ENCODE data around the gene ZSWIM6. TPM values are rescaled to one million over a fixed set of nuclear protein-coding genes. Genes with fewer than 3 reads are reported as not detected.
"Not testable (repeated sequence)": the region's sequence is repeated elsewhere in the genome, so short reads cannot be mapped to it uniquely, and the experiment has no call there.

Gene ZSWIM6
- total RNA-seq, 6 experiments from 2014 or later = 2.8 to 7.2 (median 4.1) TPM

GRCh38 chr5:61419106-61419505, 87.0 kb downstream of the ZSWIM6 start:
- DNase-seq (no peak), ATAC-seq (no peak)
- no peak overlapping the region for H3K27ac ChIP-seq
- peaks cover 0 to 3% (median 0%) of the 10 kb centered on the region in 4 donors for H3K4me1 ChIP-seq
- intact Hi-C loops (cut with DNase I) = no loop called here
- no peaks in the 10 kb centered on the region for H3K9me3 ChIP-seq
- WGBS (ENCODE audit: insufficient coverage, low coverage, low lambda C conversion rate, missing lambda C conversion rate) = 100% methylated on average over 2 of the region's 2 CpGs
- no peak for TF ChIP-seq CTCF (IDR thresholded peaks at IDR 0.05)
- TF ChIP-seq POLR2A (IDR thresholded peaks at IDR 0.05) = no peak
- no peaks in the 10 kb centered on the region for H3K27me3 ChIP-seq
- H3K4me3 ChIP-seq = no peak overlapping the region
- H3K36me3 ChIP-seq = no peaks in the 10 kb centered on the region

- 71% methylated on average over 1 of the region's 1 CpG for WGBS (ENCODE audit: insufficient coverage, low coverage, low lambda C conversion rate, missing lambda C conversion rate)
- intact Hi-C loops (cut with DNase I) = no loop called here
- H3K4me1 ChIP-seq = peaks cover 0 to 3% (median 0%) of the 10 kb centered on the region in 4 donors
- H3K27me3 ChIP-seq = no peaks in the 10 kb centered on the region
- H3K36me3 ChIP-seq = no peaks in the 10 kb centered on the region
- no peaks in the 10 kb centered on the region for H3K9me3 ChIP-seq
- TF ChIP-seq CTCF (IDR thresholded peaks at IDR 0.05) (no peak), POLR2A (IDR thresholded peaks at IDR 0.05) (no peak)
- H3K4me3 ChIP-seq = no peak overlapping the region
- DNase-seq = no peak
- H3K27ac ChIP-seq = no peak overlapping the region
- no peak for ATAC-seq
These were observed 88.0 kb downstream of the ZSWIM6 start for GRCh38 chr5:61420016-61420415.

- H3K4me3 ChIP-seq; H3K4me1 ChIP-seq; H3K9me3 ChIP-seq; ATAC-seq; H3K27ac ChIP-seq; H3K27me3 ChIP-seq; H3K36me3 ChIP-seq; DNase-seq; intact Hi-C loops (cut with DNase I): not testable (repeated sequence)
These were observed 89.2 kb downstream of the ZSWIM6 start for GRCh38 chr5:61421262-61421661.

- Histone ChIP-seq H3K4me3 (no peak overlapping the region), H3K36me3 (no peaks in the 10 kb centered on the region), H3K9me3 (no peaks in the 10 kb centered on the region), H3K4me1 (peaks cover 0 to 3% (median 0%) of the 10 kb centered on the region in 4 donors), H3K27me3 (no peaks in the 10 kb centered on the region), H3K27ac (no peak overlapping the region)
- 50% methylated on average over 3 of the region's 3 CpGs for WGBS (ENCODE audit: insufficient coverage, low coverage, low lambda C conversion rate, missing lambda C conversion rate)
- no peak for TF ChIP-seq CTCF (IDR thresholded peaks at IDR 0.05)
- intact Hi-C loops (cut with DNase I) = no loop called here
- no peak for DNase-seq
- peak in 2 of 4 donors; percentile 18 to 24 for ATAC-seq
These were observed 91.6 kb downstream of the ZSWIM6 start for GRCh38 chr5:61423487-61424145.

GRCh38 chr5:61425918-61426317, 93.9 kb downstream of the ZSWIM6 start:
- DNase-seq (no peak), ATAC-seq (no peak)
- H3K36me3 ChIP-seq = no peaks in the 10 kb centered on the region
- H3K4me1 ChIP-seq = peaks cover 0 to 10% (median 4%) of the 10 kb centered on the region in 4 donors
- intact Hi-C loops (cut with DNase I) = no loop called here
- no peaks in the 10 kb centered on the region for H3K9me3 ChIP-seq
- no peak overlapping the region for H3K4me3 ChIP-seq
- H3K27me3 ChIP-seq = no peaks in the 10 kb centered on the region
- no peak for TF ChIP-seq POLR2A (IDR thresholded peaks at IDR 0.05)
- TF ChIP-seq CTCF (IDR thresholded peaks at IDR 0.05) = no peak
- H3K27ac ChIP-seq = no peak overlapping the region
- WGBS (ENCODE audit: insufficient coverage, low coverage, low lambda C conversion rate, missing lambda C conversion rate) = 83% methylated on average over 1 of the region's 1 CpG
